HepG2 (cell line): ENCODE measurements around the gene ARMH1.

ENCODE experiments used
- POLR2AphosphoS5 ChIP-seq: IDR thresholded peaks from 2 replicates; pipeline ENCODE4 v1.6.1; 2012; ENCODE audit warnings: low read depth, low read length
- RNF2 ChIP-seq: fragments of 450-650 bp; conservative IDR thresholded peaks from 2 replicates; pipeline ENCODE4 v1.6.1; 2016; ENCODE audit warnings: low read depth
- SP4 ChIP-seq: sonication (generic); formaldehyde crosslinking; IDR thresholded peaks from 2 replicates; pipeline ENCODE4 v1.8.1; 2023; ENCODE audit warnings: mild to moderate bottlenecking, missing genetic modification reagents
- TCF7L2 ChIP-seq: IDR thresholded peaks from 2 replicates; pipeline ENCODE4 v1.6.1; 2011; ENCODE audit warnings: mild to moderate bottlenecking, low read depth, low read length, moderate library complexity
- ZFP82 ChIP-seq: sonication (generic); formaldehyde crosslinking; IDR thresholded peaks from 2 replicates; pipeline ENCODE4 v1.5.1; 2020; ENCODE audit warnings: mild to moderate bottlenecking, missing genetic modification reagents, borderline replicate concordance
- ZFX ChIP-seq: sonication (generic); formaldehyde crosslinking; IDR thresholded peaks from 2 replicates; pipeline ENCODE4 v1.4.0; 2020; ENCODE audit warnings: mild to moderate bottlenecking, low read depth, missing genetic modification reagents, moderate library complexity
- TF ChIP-seq, protein P1 (sequence below): sonication (generic); formaldehyde crosslinking; IDR thresholded peaks from 2 replicates; pipeline ENCODE4 v1.5.0; 2020; ENCODE audit warnings: missing genetic modification reagents
- TF ChIP-seq, protein P2 (sequence below): sonication (generic); formaldehyde crosslinking; IDR thresholded peaks from 2 replicates; pipeline ENCODE4 v1.4.0; 2020; ENCODE audit warnings: missing genetic modification reagents
- TF ChIP-seq, protein P3 (sequence below), 2 experiments: IDR thresholded peaks; 2 replicates each; pipeline ENCODE4 v1.6.1; 2011 to 2012; ENCODE audit warnings: low read length in 2 of 2, borderline replicate concordance in 1 of 2, low read depth in 1 of 2, mild to moderate bottlenecking in 1 of 2, moderate library complexity in 1 of 2

DNA sequence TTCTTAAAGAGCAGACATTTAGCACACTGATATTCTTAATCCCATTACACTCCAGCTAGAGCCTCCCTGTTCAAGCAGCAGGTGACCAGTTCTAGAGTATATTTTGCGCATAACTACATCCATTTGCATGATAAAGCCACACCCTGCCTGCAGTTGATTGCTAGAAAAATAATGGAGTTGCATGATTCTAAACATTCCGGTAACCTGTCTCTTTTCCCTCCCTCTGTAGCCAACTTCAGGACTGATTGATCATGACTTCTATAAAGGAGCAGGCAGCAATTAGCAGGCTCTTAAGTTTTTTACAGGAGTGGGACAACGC is 14.9 kb downstream of the ARMH1 start:
- TF ChIP-seq, protein P1, sequence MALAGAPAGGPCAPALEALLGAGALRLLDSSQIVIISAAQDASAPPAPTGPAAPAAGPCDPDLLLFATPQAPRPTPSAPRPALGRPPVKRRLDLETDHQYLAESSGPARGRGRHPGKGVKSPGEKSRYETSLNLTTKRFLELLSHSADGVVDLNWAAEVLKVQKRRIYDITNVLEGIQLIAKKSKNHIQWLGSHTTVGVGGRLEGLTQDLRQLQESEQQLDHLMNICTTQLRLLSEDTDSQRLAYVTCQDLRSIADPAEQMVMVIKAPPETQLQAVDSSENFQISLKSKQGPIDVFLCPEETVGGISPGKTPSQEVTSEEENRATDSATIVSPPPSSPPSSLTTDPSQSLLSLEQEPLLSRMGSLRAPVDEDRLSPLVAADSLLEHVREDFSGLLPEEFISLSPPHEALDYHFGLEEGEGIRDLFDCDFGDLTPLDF: no peak
- TF ChIP-seq RNF2 (no peak), SP4 (CRISPR knock-in tag) (no peak), ZFX (CRISPR knock-in tag) (no peak), ZFP82 (no peak), TCF7L2 (no peak), POLR2AphosphoS5 (no peak)
- TF ChIP-seq, protein P2, sequence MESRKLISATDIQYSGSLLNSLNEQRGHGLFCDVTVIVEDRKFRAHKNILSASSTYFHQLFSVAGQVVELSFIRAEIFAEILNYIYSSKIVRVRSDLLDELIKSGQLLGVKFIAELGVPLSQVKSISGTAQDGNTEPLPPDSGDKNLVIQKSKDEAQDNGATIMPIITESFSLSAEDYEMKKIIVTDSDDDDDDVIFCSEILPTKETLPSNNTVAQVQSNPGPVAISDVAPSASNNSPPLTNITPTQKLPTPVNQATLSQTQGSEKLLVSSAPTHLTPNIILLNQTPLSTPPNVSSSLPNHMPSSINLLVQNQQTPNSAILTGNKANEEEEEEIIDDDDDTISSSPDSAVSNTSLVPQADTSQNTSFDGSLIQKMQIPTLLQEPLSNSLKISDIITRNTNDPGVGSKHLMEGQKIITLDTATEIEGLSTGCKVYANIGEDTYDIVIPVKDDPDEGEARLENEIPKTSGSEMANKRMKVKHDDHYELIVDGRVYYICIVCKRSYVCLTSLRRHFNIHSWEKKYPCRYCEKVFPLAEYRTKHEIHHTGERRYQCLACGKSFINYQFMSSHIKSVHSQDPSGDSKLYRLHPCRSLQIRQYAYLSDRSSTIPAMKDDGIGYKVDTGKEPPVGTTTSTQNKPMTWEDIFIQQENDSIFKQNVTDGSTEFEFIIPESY (CRISPR knock-in tag): no peak
- TF ChIP-seq, protein P3, sequence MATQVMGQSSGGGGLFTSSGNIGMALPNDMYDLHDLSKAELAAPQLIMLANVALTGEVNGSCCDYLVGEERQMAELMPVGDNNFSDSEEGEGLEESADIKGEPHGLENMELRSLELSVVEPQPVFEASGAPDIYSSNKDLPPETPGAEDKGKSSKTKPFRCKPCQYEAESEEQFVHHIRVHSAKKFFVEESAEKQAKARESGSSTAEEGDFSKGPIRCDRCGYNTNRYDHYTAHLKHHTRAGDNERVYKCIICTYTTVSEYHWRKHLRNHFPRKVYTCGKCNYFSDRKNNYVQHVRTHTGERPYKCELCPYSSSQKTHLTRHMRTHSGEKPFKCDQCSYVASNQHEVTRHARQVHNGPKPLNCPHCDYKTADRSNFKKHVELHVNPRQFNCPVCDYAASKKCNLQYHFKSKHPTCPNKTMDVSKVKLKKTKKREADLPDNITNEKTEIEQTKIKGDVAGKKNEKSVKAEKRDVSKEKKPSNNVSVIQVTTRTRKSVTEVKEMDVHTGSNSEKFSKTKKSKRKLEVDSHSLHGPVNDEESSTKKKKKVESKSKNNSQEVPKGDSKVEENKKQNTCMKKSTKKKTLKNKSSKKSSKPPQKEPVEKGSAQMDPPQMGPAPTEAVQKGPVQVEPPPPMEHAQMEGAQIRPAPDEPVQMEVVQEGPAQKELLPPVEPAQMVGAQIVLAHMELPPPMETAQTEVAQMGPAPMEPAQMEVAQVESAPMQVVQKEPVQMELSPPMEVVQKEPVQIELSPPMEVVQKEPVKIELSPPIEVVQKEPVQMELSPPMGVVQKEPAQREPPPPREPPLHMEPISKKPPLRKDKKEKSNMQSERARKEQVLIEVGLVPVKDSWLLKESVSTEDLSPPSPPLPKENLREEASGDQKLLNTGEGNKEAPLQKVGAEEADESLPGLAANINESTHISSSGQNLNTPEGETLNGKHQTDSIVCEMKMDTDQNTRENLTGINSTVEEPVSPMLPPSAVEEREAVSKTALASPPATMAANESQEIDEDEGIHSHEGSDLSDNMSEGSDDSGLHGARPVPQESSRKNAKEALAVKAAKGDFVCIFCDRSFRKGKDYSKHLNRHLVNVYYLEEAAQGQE (IDR thresholded peaks at IDR 0.05; ENCODE audit: borderline replicate concordance in 1 of 2, low read depth in 1 of 2, low read length in 2 of 2): no peak
